Measurements from ENCODE around the gene PDPK1. TPM values are rescaled to one million over a fixed set of nuclear protein-coding genes. Genes with fewer than 3 reads are reported as not detected.

The PDPK1 gene
- total and polyA plus RNA-seq, 4 experiments from 2014 or later, result 26.4 to 71.3 (median 51.7) TPM

DNA sequence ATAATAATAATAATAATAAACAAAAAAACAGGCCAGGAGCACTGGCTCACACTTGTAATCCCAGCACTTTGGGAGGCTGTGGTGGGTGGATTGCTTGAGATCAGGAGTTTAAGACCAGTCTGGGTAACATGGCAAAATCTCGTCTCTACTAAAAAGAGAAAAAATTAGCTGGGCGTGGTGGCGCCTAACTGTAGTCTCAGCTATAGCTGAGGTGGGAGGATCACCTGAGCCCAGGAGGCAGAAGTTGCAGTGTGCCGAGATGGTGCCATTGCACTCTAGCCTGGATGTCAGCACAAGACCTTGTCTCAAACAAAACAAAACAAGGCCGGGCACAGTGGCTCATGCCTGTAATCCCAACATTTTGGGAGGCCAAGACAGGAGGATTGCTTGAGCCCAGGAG is 42.8 kb upstream of the PDPK1 start:
- Histone ChIP-seq H3K27me3 (ENCODE audit: insufficient read depth, low read length) (no peaks in the 10 kb centered on the region), H3K9me3 (ENCODE audit: control insufficient read depth in 1 of 2, low read length in 2 of 2) (no peaks in the 10 kb centered on the region), H3K36me3 (ENCODE audit: insufficient read depth, low read length) (no peaks in the 10 kb centered on the region), H3K4me3 (ENCODE audit: low read length in 2 of 2) (no peak overlapping the region), H3K4me1 (ENCODE audit: insufficient read depth, low read length) (no peaks in the 10 kb centered on the region), H3K27ac (ENCODE audit: low read depth, low read length) (no peak overlapping the region)
- H3K4me3 Mint-ChIP-seq, result no peak overlapping the region
- no peaks in the 10 kb centered on the region for H3K4me1 Mint-ChIP-seq
- no peaks in the 10 kb centered on the region for H3K27me3 Mint-ChIP-seq
- DNase-seq, result no peak
- POLR2A ChIA-PET (ENCODE audit: partially characterized antibody), result no interaction called here
- intact Hi-C loops (cut with micrococcal nuclease), result no loop called here
- CTCF ChIA-PET (ENCODE audit: partially characterized antibody), result no interaction called here
- H3K9me3 Mint-ChIP-seq, result no peaks in the 10 kb centered on the region
- no peak overlapping the region for H3K27ac Mint-ChIP-seq
- peaks cover 6% of the 10 kb centered on the region in 2 donors for H3K36me3 Mint-ChIP-seq

DNA sequence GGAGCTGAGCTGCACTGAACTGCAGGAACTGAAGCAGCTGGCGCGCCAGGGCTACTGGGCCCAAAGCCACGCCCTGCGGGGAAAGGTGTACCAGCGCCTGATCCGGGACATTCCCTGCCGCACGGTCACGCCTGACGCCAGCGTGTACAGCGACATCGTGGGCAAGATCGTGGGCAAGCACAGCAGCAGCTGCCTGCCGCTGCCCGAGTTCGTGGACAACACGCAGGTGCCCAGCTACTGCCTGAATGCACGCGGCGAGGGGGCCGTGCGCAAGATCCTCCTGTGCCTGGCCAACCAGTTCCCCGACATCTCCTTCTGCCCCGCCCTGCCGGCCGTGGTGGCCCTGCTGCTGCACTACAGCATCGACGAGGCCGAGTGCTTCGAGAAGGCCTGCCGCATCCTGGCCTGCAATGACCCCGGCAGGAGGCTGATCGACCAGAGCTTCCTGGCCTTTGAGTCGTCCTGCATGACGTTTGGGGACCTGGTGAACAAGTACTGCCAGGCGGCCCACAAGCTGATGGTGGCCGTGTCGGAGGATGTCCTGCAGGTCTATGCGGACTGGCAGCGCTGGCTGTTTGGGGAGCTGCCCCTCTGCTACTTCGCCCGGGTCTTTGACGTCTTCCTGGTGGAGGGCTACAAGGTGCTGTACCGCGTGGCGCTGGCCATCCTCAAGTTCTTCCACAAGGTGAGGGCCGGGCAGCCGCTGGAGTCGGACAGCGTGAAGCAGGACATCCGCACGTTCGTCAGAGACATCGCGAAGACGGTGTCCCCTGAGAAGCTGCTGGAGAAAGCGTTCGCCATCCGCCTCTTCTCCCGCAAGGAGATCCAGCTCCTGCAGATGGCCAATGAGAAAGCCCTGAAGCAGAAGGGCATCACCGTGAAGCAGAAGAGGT is 41.4 kb upstream of the PDPK1 start:
- H3K4me1 ChIP-seq (ENCODE audit: insufficient read depth, low read length), result no peaks in the 10 kb centered on the region
- H3K4me1 Mint-ChIP-seq, result no peaks in the 10 kb centered on the region
- no peaks in the 10 kb centered on the region for H3K9me3 ChIP-seq (ENCODE audit: control insufficient read depth in 1 of 2, low read length in 2 of 2)
- intact Hi-C loops (cut with micrococcal nuclease), result no loop called here
- no peak for DNase-seq
- H3K9me3 Mint-ChIP-seq, result no peaks in the 10 kb centered on the region
- no peak overlapping the region for H3K27ac ChIP-seq (ENCODE audit: low read depth, low read length)
- H3K36me3 ChIP-seq (ENCODE audit: insufficient read depth, low read length), result no peaks in the 10 kb centered on the region
- H3K27me3 Mint-ChIP-seq, result no peaks in the 10 kb centered on the region
- H3K4me3 ChIP-seq (ENCODE audit: low read length in 2 of 2), result no peak overlapping the region
- H3K4me3 Mint-ChIP-seq, result no peak overlapping the region
- POLR2A ChIA-PET (ENCODE audit: partially characterized antibody), result no interaction called here
- no peak overlapping the region for H3K27ac Mint-ChIP-seq
- CTCF ChIA-PET (ENCODE audit: partially characterized antibody), result interaction anchor here (1.0 to 4.4 kb wide), 2 partner anchors 10 to 302 kb away, joined by 3 to 17 read pairs; no protein-coding TSS in a partner anchor
- no peaks in the 10 kb centered on the region for H3K27me3 ChIP-seq (ENCODE audit: insufficient read depth, low read length)
- H3K36me3 Mint-ChIP-seq, result peaks cover 6% of the 10 kb centered on the region in 2 donors

DNA sequence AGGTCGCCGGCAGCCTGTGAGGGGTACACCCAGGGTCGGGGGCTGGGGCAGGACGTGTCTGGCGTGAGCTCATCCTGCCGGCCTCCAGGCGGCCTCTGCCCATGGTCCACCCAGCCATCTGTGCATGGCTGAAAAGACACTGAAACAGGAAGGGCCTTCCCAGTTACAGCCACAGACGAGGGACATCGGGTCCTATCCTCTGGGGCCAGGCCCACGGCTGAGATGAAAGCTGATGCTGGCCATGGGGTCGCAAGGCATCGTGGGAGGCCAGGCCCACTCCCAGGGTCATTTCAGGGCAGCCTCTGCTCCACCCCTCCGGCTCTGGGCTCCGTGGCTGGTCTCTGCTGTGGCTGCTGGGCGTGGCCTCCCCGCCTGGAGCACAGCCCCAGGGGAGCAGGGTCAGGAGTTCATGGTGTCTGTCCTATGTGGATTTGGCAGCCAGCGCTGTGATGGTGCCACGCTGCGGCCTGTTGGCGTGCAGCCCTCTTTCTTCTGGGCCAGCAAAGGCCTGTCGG is 40.6 kb upstream of the PDPK1 start:
- Mint-ChIP-seq H3K4me3 (no peak overlapping the region), H3K27ac (no peak overlapping the region), H3K27me3 (no peaks in the 10 kb centered on the region), H3K4me1 (no peaks in the 10 kb centered on the region), H3K9me3 (no peaks in the 10 kb centered on the region), H3K36me3 (peaks cover 6% of the 10 kb centered on the region in 2 donors)
- Histone ChIP-seq H3K4me1 (ENCODE audit: insufficient read depth, low read length) (no peaks in the 10 kb centered on the region), H3K4me3 (ENCODE audit: low read length in 2 of 2) (no peak overlapping the region), H3K36me3 (ENCODE audit: insufficient read depth, low read length) (no peaks in the 10 kb centered on the region), H3K27me3 (ENCODE audit: insufficient read depth, low read length) (no peaks in the 10 kb centered on the region), H3K9me3 (ENCODE audit: control insufficient read depth in 1 of 2, low read length in 2 of 2) (no peaks in the 10 kb centered on the region), H3K27ac (ENCODE audit: low read depth, low read length) (no peak overlapping the region)
- no peak for DNase-seq
- ChIA-PET CTCF (ENCODE audit: partially characterized antibody) (interaction anchor here (0.5 to 4.4 kb wide), 3 partner anchors 11 to 578 kb away, joined by 3 to 17 read pairs (median 3); no protein-coding TSS in a partner anchor), POLR2A (ENCODE audit: partially characterized antibody) (no interaction called here)
- intact Hi-C loops (cut with micrococcal nuclease), result no loop called here

DNA sequence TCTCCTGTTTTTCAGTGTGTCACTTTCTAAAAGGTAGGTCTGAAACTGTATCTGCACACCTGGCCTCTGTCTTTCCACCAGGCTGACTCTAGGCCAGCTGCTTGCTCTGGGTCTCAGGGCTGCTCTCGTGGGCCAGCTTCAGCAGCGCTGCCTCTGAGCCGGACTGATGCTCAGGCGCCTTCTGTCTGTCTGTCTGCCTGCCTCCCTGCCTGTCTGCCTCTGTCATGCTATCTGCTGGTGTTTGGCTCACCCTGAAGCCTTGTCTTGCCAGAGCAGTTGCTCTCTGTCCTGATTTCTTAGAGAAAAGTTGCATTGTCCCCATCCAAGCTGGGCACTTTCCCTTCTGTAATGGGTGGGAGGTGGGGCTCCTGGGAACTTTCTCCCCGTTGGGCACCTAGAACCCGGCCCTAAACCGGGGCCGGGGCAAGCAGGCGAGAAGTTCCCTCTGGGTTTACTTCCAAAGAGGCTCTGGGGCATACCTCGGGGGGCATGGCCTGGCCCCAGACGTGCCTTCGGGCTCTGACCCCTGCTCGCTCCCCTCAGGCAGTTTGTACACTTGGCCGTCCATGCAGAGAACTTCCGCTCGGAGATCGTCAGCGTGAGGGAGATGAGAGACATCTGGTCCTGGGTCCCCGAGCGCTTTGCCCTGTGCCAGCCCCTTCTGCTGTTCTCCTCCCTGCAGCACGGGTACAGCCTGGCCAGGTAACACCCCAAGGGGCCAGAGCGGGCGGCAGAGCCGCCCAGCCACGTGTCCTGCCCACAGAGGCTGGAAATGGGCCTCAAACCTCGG is 39.9 kb upstream of the PDPK1 start:
- no peak overlapping the region for H3K4me3 ChIP-seq (ENCODE audit: low read length in 2 of 2)
- POLR2A ChIA-PET (ENCODE audit: partially characterized antibody), result no interaction called here

DNA sequence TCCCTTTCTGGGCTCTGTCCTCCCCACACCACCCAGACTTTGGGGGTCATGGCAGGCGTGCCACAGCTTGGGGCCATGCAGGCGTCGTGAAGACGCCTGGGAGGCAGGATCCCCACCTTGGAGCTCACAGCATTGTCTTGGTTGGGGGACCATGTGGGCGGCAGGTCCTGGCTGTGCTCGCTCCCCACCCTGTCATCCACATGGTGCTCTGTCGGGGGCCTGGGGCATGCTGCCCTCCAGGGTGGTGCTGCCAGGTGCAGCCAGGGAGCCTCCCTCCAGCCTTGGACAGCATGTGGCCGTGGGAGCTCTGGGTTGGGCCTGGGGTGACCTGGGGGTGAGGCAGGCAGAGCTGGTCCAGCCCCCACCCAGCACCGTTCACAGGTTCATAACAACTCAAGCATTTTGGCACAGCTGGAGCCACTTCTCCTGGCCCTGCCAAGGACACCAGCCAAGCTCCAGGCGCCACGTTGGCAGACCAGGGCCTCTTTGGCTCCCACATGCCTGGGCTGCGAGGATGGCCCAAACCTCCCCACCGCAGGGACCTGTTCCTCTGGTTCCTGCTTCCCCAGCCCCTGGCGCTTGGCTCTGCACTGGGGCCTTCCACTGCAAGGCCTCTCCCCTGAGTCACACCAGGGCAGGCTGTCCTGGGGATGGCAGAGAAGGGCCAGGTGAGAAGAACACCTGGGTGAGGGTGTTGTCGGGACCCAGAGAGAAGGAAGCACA is 39.1 kb upstream of the PDPK1 start:
- Histone ChIP-seq H3K4me1 (ENCODE audit: insufficient read depth, low read length) (no peaks in the 10 kb centered on the region), H3K36me3 (ENCODE audit: insufficient read depth, low read length) (no peaks in the 10 kb centered on the region), H3K27me3 (ENCODE audit: insufficient read depth, low read length) (no peaks in the 10 kb centered on the region), H3K27ac (ENCODE audit: low read depth, low read length) (no peak overlapping the region), H3K9me3 (ENCODE audit: control insufficient read depth in 1 of 2, low read length in 2 of 2) (no peaks in the 10 kb centered on the region), H3K4me3 (ENCODE audit: low read length in 2 of 2) (no peak overlapping the region)
- Mint-ChIP-seq H3K4me1 (no peaks in the 10 kb centered on the region), H3K36me3 (peaks cover 6% of the 10 kb centered on the region in 2 donors), H3K27me3 (no peaks in the 10 kb centered on the region), H3K9me3 (no peaks in the 10 kb centered on the region), H3K27ac (no peak overlapping the region), H3K4me3 (no peak overlapping the region)
- ChIA-PET CTCF (ENCODE audit: partially characterized antibody) (interaction anchor here (4.4 kb wide), 1 partner anchor 304 kb away, joined by 17 read pairs; no protein-coding TSS in a partner anchor), POLR2A (ENCODE audit: partially characterized antibody) (no interaction called here)
- no peak for DNase-seq
- intact Hi-C loops (cut with micrococcal nuclease), result no loop called here

More for the DNA sequence above, 39.9 kb upstream of the PDPK1 start:
- H3K9me3 ChIP-seq (ENCODE audit: control insufficient read depth in 1 of 2, low read length in 2 of 2), result no peaks in the 10 kb centered on the region
- no peaks in the 10 kb centered on the region for H3K4me1 ChIP-seq (ENCODE audit: insufficient read depth, low read length)
- no peak overlapping the region for H3K27ac ChIP-seq (ENCODE audit: low read depth, low read length)
- Mint-ChIP-seq H3K27ac (no peak overlapping the region), H3K36me3 (peaks cover 6% of the 10 kb centered on the region in 2 donors), H3K4me1 (no peaks in the 10 kb centered on the region), H3K9me3 (no peaks in the 10 kb centered on the region), H3K4me3 (no peak overlapping the region), H3K27me3 (no peaks in the 10 kb centered on the region)
- CTCF ChIA-PET (ENCODE audit: partially characterized antibody), result interaction anchor here (1.0 to 4.4 kb wide), 2 partner anchors 11 to 303 kb away, joined by 3 to 17 read pairs; no protein-coding TSS in a partner anchor
- no peaks in the 10 kb centered on the region for H3K27me3 ChIP-seq (ENCODE audit: insufficient read depth, low read length)
- DNase-seq, result no peak
- intact Hi-C loops (cut with micrococcal nuclease), result no loop called here
- no peaks in the 10 kb centered on the region for H3K36me3 ChIP-seq (ENCODE audit: insufficient read depth, low read length)

DNA sequence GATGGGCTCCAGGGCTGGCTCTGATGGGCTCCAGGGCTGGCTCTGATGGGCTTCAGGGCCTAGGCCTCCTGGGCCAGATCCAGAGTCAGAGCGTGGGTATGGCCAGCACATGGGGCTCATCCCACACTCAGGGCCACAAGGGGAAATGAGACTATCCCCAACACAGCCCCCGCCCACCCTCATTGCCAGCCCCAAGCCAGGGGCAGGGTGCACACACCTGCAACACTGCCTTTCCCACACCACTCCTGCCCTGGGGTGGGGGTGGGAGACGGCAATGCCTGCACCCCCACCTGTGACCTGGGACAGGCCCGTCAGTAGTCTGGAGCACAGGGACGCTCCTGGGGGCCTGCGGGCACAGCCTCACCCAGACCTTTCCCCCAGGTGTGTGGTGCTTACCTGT is 38.4 kb upstream of the PDPK1 start:
- H3K4me1 Mint-ChIP-seq, result no peaks in the 10 kb centered on the region

More for the DNA sequence above, 38.4 kb upstream of the PDPK1 start:
- Histone ChIP-seq H3K27ac (ENCODE audit: low read depth, low read length) (no peak overlapping the region), H3K36me3 (ENCODE audit: insufficient read depth, low read length) (no peaks in the 10 kb centered on the region), H3K4me3 (ENCODE audit: low read length in 2 of 2) (no peak overlapping the region), H3K9me3 (ENCODE audit: control insufficient read depth in 1 of 2, low read length in 2 of 2) (no peaks in the 10 kb centered on the region), H3K4me1 (ENCODE audit: insufficient read depth, low read length) (no peaks in the 10 kb centered on the region), H3K27me3 (ENCODE audit: insufficient read depth, low read length) (no peaks in the 10 kb centered on the region)
- Mint-ChIP-seq H3K27me3 (no peaks in the 10 kb centered on the region), H3K36me3 (peaks cover 6% of the 10 kb centered on the region in 2 donors), H3K4me3 (no peak overlapping the region), H3K27ac (no peak overlapping the region), H3K9me3 (no peaks in the 10 kb centered on the region)
- no peak for DNase-seq
- POLR2A ChIA-PET (ENCODE audit: partially characterized antibody), result interaction anchor here (2.3 kb wide), 1 partner anchor 159 kb away, joined by 6 read pairs; the partner anchor contains the start of gene ABCA3
- intact Hi-C loops (cut with micrococcal nuclease), result no loop called here
- CTCF ChIA-PET (ENCODE audit: partially characterized antibody), result interaction anchor here (4.4 kb wide), 1 partner anchor 305 kb away, joined by 17 read pairs; no protein-coding TSS in a partner anchor
